HG03575 (cell line): ENCODE data around the gene PHACTR1.
"Not testable (repeated sequence)": the region's sequence is repeated elsewhere in the genome, so short reads cannot be mapped to it uniquely, and the experiment has no call there.

Experiments used
- ATAC-seq: cut with Tn5 transposase; IDR thresholded peaks from one replicate; pipeline ENCODE4 v1.9.1; 2021; ENCODE audit not compliant: unreplicated experiment, insufficient number of reproducible peaks, low FRiP score; ENCODE audit errors: extremely low read depth

Gene PHACTR1

DNA sequence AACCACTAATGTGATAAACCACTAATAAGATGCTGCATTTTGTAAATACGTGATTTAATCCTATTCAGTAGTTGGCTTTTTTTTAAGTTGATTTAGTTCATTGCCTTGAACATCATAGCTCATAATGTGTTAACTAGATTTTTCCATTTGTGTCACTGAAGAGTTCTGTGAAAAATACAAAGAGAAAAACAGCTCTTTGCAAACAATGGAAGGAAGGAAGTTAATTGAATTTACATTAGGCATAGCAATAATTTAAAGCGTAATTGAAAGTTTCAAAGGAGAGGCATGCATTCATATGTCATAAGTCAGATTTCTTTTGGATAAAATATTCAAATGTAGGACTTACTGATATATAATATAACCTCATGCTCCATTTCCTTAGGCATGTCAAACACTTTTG, 509.5 kb downstream of the PHACTR1 start:
- no peak for ATAC-seq

DNA sequence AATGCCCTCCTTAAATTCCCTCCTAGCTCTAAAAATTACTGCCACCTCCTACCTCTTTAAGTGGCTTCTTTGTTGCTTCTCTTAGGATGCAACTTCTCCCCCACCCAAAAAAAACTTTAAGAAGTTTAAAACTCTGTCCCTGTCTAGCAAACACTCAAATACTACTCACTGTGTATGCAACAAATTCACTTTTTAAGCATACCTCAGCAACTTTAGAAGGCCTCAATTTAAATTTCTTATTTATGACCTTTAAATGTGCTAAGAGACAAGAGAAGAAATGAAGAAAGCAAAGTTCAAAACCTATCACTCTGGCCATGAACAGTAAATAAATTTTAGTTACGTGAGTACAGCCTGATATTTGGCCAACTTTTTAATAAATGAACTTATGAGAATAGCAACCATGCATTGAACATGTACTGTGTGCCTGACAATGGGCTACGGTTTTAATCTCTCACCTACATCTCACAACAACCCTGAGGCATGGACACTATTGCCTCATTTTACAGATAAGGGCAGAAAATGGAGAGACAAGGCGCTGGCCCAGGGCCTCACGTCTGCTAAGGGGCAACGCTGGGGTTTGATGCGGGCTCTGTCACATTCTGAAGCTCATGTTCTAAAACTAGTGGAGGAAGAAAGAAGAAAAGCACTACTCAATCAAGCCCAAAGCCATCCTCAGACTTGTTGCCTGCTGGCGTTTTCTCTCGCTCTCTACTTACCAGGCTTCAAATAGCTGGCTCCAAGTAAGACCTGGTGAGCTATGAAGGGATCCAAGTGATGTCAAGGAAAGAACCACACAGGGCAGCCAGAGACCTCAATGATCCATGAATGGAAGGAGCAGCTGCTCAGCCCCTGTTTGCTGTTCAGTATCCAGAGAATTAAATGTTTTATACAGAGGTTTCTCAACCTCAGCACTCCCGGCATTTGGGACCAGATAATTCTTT, 512.0 kb downstream of the PHACTR1 start:
- ATAC-seq = no peak

GRCh38 chr6:13229205-13230085, 512.9 kb downstream of the PHACTR1 start:
- ATAC-seq = peak; percentile 81

DNA sequence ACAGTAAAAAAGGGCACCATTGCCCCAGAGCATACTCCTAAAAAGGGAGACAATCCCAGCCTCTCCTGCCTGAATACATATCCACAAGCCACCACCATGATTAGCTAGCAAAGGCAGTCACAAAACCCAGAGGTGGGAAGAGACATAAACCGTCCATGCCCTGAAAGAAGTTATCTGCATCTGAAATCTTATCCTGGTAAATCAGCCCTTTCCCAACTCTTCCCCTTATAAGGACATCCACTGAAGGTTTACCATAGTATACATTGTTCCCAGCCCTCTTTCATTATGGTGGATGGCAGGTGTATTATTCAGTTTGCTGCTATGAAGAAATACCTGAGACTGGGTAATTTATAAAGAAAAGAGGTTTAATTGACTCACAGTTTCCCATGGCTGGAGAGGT, 516.5 kb downstream of the PHACTR1 start:
- ATAC-seq = no peak

GRCh38 chr6:13234130-13234529, 517.6 kb downstream of the PHACTR1 start:
- ATAC-seq = no peak

- no peak for ATAC-seq
Measured at GRCh38 chr6:13235339-13235738, 518.8 kb downstream of the PHACTR1 start.

DNA sequence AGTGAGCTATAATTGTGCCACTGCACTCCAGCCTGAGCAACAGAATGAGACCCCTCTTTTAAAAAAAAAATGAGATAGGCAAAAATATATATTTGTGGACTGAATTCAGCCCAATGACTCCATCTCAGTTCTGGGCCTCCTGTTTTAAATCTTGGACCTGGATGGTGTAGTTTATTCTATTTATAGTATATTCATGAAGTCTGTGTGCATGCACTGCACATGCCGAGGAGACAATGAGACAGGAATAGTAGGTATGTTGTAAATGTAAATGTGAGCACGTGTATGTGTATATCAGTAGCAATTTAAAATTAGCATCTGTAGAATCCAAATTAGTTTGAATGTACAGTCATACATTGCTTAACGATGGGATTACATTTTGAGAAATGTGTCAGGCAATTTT, 520.8 kb downstream of the PHACTR1 start:
- ATAC-seq = no peak

DNA sequence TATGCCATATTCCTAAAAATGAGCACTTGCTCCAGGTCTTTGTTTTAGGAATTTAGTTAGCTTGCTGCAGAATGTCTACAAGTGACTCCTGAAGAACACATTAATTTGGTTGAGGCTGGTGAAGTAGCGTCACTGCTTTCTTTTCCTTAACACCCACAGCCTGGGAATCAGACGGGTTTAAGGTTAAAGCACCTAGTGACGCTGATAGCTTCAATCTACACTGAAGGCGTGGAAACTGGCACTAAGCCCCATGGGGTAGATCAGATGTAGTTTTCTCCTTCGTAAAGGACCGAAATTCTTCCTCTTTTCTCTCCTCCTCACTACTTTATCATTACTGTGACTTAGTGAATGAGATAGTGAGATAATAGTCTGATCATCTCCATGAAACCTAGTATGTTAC, 521.5 kb downstream of the PHACTR1 start:
- no peak for ATAC-seq

GRCh38 chr6:13238640-13239216, 522.2 kb downstream of the PHACTR1 start:
- ATAC-seq = no peak

GRCh38 chr6:13239530-13240455, 523.2 kb downstream of the PHACTR1 start:
- no peak for ATAC-seq

DNA sequence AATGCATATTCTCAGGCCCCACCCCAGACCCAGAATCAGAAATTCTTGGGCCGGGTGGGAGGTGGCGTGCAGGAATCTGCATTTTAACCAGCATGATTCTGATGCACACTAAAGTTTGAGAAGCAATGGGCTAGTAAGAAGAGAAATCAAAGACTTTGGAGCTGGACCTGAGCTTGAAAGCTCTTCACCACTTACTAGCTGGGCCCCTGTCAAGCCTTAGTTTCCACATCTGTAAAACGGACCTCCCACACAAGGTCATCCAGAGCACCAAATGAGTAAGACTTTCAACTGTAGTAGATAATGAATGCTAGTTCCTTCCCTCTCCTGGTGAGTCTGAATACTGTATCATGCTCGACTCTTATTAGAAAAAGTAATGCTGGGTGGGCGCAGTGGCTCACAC, 524.8 kb downstream of the PHACTR1 start:
- ATAC-seq = no peak

DNA sequence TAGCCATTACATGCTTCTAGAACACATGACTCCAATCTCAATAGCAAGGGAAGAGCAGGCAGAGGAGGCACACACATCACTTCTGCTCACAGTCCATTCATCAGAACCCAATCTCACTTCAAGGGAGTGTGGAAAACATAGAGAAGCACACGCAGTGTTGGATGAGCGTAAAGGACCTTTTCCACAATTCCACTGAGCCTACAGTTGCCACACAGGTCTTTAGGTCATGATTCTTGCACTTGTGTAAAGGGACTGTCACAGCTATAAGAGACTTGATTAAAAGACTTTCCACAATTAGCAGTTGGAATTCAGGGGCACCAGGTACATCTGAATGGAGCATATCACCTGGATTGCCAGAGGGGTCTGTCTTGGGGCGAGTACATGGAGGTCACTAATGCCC, 525.6 kb downstream of the PHACTR1 start:
- ATAC-seq = no peak

DNA sequence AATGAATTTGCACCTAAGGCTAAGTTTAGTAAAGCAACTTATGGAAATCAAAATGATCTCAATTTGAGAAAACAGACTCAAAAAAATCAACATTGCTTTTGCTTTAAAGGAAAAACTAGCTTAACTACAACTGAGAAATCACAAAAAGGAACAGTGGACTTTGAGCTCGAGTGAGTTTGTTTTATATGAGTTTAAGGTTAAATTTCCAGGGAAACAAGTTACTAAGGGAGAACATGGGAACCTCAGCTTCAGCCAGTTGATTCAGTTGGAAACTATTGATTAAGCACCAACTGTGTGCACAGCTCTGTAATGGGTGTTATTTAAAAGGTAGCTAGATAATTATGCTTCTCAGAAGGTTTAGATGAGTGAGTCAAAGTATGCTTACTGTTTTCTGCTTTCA, 526.0 kb downstream of the PHACTR1 start:
- no peak for ATAC-seq

GRCh38 chr6:13243033-13243432, 526.5 kb downstream of the PHACTR1 start:
- ATAC-seq = no peak

DNA sequence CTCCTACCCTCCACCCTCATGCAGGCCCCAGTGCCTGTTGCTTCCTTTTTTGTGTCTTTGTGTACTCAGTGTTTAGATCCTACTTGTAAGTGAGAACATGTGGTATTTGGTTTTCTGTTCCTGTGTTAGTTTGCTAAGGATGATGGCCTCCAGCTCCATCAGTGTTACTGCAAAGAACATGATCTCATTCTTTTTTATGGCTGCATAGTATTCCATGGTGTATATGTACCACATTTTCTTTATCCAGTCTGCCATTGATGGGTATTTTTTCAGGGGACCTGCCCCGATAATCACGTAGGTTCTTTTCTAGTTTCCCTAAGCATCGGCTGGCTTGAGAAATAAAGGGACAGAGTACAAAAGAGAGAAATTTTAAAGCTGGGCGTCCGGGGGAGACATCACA, 527.2 kb downstream of the PHACTR1 start:
- not testable (repeated sequence) for ATAC-seq

DNA sequence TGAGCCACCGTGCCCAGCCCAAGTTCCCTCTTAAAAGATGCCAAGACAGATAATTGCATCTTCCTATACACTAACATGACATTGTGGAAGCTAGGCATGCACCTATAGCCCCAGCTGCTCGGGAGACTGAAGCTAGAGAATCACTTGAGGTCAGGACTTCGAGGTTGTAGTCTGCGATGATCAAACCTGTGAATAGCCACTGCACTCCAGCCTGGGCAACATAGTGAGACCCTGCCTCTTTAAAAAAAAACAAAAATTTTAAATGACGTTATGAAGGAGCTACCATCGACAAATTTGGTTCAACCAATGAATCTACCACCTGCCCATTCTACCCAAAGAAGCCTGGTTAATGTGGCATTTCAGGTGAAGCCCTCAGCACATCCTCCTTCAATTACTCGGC, 531.1 kb downstream of the PHACTR1 start:
- ATAC-seq = no peak

GRCh38 chr6:13248053-13248452, 531.5 kb downstream of the PHACTR1 start:
- no peak for ATAC-seq

GRCh38 chr6:13248584-13248985, 532.0 kb downstream of the PHACTR1 start:
- no peak for ATAC-seq

GRCh38 chr6:13248994-13249393, 532.4 kb downstream of the PHACTR1 start:
- no peak for ATAC-seq
